Stimulated activated CD8-positive, alpha-beta memory T cell treated with anti-CD3 and anti-CD28 coated beads, Interleukin-7, amount 100 ng/mL, for 48 hours (primary cell): Measurements from ENCODE around the gene FAM25C.
"Not testable (repeated sequence)": the region's sequence is repeated elsewhere in the genome, so short reads cannot be mapped to it uniquely, and the experiment has no call there.

ENCODE experiments used
- DNase-seq, 2 donors: peaks; one replicate each; pipeline ENCODE4 v3.0.0-alpha.2; 2020; ENCODE audit warnings: low read depth in 1 of 2; ENCODE audit errors: extremely low read depth in 1 of 2

The FAM25C gene

DNA sequence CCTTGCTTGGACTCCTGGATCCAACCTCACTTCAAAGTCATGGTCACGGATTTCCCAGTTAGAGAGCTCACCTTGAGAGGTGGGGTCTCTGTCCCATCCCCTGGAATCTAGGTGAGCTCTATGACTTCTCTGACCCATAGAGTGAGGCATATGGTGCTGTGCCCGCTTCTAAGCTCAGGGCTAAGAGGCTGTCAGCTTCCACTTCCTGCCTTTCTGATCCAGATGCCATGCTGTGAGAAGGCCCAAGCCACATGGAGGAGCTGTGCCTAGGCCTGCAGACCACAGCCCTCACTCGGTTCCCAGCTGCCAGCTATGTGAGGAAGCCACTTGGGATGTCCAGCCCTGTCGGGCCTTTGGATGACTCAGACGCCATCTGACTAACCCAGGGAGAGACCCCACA, 39.9 kb downstream of the FAM25C start:
- DNase-seq, result not testable (repeated sequence)

DNA sequence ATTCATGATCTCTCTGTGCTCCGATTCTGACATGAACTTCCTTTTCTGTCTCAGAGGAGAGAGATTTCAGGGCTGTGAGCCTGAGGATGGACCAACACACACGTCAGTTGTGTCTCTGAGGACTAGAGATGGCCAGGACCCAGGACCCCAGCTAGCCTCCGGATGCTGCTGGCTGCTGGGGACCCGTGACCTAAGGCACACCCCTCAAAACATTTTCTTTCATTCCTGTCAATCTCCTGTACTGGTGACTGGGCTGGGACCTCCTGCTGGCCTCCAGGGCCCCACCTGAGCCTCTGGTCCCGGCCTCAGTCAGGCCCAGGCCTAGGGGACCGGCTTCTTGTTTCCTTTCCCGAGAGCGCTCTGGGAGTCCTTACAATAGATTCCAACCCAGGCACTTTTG, 42.4 kb downstream of the FAM25C start:
- DNase-seq, result not testable (repeated sequence)

DNA sequence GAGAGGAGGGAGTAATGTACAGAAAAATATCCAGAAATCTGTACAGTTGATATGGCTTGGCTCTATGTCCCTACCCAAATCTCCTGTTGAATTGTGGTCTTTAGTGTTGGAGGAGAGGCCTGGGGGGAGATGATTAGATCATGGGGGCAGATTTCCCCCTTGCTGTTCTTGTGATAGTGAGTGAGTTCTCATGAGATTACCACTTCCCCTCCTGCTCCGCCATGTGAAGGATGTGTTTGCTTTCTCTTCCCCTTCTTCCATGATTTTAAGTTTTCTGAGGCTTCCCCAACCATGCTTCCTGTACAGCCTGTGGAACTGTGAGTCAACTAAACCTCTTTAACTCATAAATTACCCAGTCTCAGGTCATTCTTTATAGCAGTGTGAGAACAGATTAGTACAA, 52.2 kb downstream of the FAM25C start:
- DNase-seq, result not testable (repeated sequence)
